DOHH2 (cell line): ENCODE results near the gene COL27A1.

Source experiments
- H3F3A ChIP-seq: fragments of 200-600 bp; sonication (generic), shearing (Covaris generic); 2 replicates; pipeline ENCODE4 v1.6.0; 2016; ENCODE audit warnings: antibody characterized with exemption, mild to moderate bottlenecking; ENCODE audit not compliant: control insufficient read depth, insufficient read depth
- H3K27ac ChIP-seq: fragments of 200-600 bp; sonication (generic); 2 replicates; pipeline ENCODE4 v1.5.1; 2014; ENCODE audit warnings: low read depth, mild to moderate bottlenecking, low read length, moderate library complexity
- H3K27me3 ChIP-seq: fragments of 200-600 bp; sonication (generic); 2 replicates; pipeline ENCODE4 v1.6.1; 2014; ENCODE audit warnings: mild to moderate bottlenecking, low read length, mixed read lengths; ENCODE audit not compliant: control insufficient read depth
- H3K36me3 ChIP-seq: fragments of 200-600 bp; sonication (generic); 2 replicates; pipeline ENCODE4 v1.6.1; 2014; ENCODE audit warnings: mild to moderate bottlenecking, low read length, moderate library complexity, mixed read lengths; ENCODE audit not compliant: control insufficient read depth
- H3K4me1 ChIP-seq: fragments of 200-600 bp; sonication (generic); 2 replicates; pipeline ENCODE4 v1.6.1; 2014; ENCODE audit warnings: mild to moderate bottlenecking, low read length, mixed read lengths; ENCODE audit not compliant: control insufficient read depth
- H3K4me2 ChIP-seq: fragments of 200-600 bp; sonication (generic); 2 replicates; pipeline ENCODE4 v1.6.0; 2014; ENCODE audit warnings: mild to moderate bottlenecking, low read length, moderate library complexity
- H3K4me3 ChIP-seq: fragments of 200-600 bp; sonication (generic); 2 replicates; pipeline ENCODE4 v1.5.1; 2014; ENCODE audit warnings: mild to moderate bottlenecking, low read length, mixed read lengths
- H3K79me2 ChIP-seq: fragments of 200-600 bp; sonication (generic); 2 replicates; pipeline ENCODE4 v1.6.1; 2014; ENCODE audit warnings: mild to moderate bottlenecking, low read length, mixed read lengths; ENCODE audit not compliant: control insufficient read depth
- H3K9me2 ChIP-seq: fragments of 200-600 bp; sonication (generic); replicated peaks from 2 replicates; pipeline ENCODE4 v1.6.1; 2014; ENCODE audit warnings: mild to moderate bottlenecking, low read length, mixed read lengths; ENCODE audit not compliant: control insufficient read depth
- H3K9me3 ChIP-seq: fragments of 200-600 bp; sonication (generic); 2 replicates; pipeline ENCODE4 v1.6.1; 2014; ENCODE audit warnings: antibody characterized with exemption, low read length, mixed read lengths; ENCODE audit not compliant: control insufficient read depth, insufficient read depth
- H4K20me1 ChIP-seq: fragments of 200-600 bp; sonication (generic); 2 replicates; pipeline ENCODE4 v1.6.0; 2014; ENCODE audit warnings: low read depth, mild to moderate bottlenecking, antibody characterized with exemption, low read length, moderate library complexity; ENCODE audit not compliant: control insufficient read depth, insufficient read depth
- CTCF ChIP-seq: fragments of 200-600 bp; sonication (generic); IDR thresholded peaks from one replicate; pipeline ENCODE4 v1.5.1; 2014; ENCODE audit warnings: antibody characterized with exemption, mild to moderate bottlenecking, low read depth, low read length; ENCODE audit not compliant: poor library complexity, severe bottlenecking
- EZH2phosphoT487 ChIP-seq: fragments of 200-600 bp; sonication (generic); IDR thresholded peaks from 2 replicates; pipeline ENCODE4 v1.6.1; 2017; ENCODE audit warnings: borderline replicate concordance, mild to moderate bottlenecking, antibody characterized with exemption, low read length, moderate library complexity, mixed read lengths

COL27A1 gene

GRCh38 chr9:114286146-114286679 is 130.9 kb downstream of the COL27A1 start:
- H3K27ac ChIP-seq: no peak overlapping the region
- no peak overlapping the region for H3K4me2 ChIP-seq
- no peaks in the 10 kb centered on the region for H3K9me2 ChIP-seq

DNA sequence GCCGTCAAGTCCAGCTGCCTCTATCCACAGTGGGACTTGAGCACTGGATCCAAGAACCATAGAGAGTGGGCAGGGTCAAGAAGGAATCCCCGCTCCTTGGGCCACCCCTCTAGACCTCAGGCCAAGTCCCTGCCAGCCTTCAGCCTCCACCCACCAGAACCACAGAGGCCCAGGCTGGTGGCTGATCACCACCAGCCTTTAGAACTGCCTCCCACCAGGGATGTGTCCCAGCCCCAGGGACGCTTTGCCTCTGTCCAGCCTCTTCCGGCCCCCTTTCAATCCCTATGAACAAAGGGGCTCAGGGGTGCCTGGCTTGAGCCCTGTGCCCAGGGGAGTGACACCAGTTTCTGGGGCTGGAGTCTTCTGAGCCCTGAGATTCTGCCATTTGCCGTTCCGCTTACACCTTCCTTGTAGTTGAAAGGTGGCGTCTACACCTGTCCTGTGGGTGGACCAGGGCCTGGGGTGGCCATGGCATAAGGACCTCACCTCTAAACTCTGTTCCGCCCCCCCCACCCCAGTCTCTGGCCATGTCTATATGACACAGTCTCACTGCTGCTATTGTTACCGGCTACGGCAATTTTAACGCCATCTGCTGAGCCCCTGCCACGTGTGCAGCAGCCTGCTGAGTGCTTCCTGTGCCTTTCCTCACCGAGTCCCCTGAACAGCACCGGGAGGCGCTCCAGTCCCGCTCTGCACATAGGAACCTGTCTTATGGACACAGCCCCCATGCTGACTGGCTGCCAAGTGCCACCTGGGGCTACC is 131.8 kb downstream of the COL27A1 start:
- TF ChIP-seq EZH2phosphoT487 (no peak), CTCF (no peak)
- Histone ChIP-seq H3K27ac (no peak overlapping the region), H3K9me2 (no peaks in the 10 kb centered on the region), H3K4me3 (no peak overlapping the region), H3F3A (no peaks in the 10 kb centered on the region), H3K4me1 (no peaks in the 10 kb centered on the region), H4K20me1 (no peaks in the 10 kb centered on the region), H3K79me2 (no peaks in the 10 kb centered on the region), H3K4me2 (no peak overlapping the region), H3K27me3 (no peaks in the 10 kb centered on the region), H3K9me3 (no peaks in the 10 kb centered on the region), H3K36me3 (peaks cover 2% of the 10 kb centered on the region)

More at GRCh38 chr9:114286146-114286679, 130.9 kb downstream of the COL27A1 start:
- TF ChIP-seq EZH2phosphoT487 (no peak), CTCF (no peak)
- no peaks in the 10 kb centered on the region for H4K20me1 ChIP-seq
- no peaks in the 10 kb centered on the region for H3K36me3 ChIP-seq
- H3K4me3 ChIP-seq: no peak overlapping the region
- H3F3A ChIP-seq: no peaks in the 10 kb centered on the region
- no peaks in the 10 kb centered on the region for H3K9me3 ChIP-seq
- no peaks in the 10 kb centered on the region for H3K79me2 ChIP-seq
- no peaks in the 10 kb centered on the region for H3K27me3 ChIP-seq
- no peaks in the 10 kb centered on the region for H3K4me1 ChIP-seq

- no peaks in the 10 kb centered on the region for H3K79me2 ChIP-seq
- TF ChIP-seq EZH2phosphoT487: no peak
- no peak for TF ChIP-seq CTCF
- H3F3A ChIP-seq: no peaks in the 10 kb centered on the region
- H3K36me3 ChIP-seq: peaks cover 8% of the 10 kb centered on the region
- no peaks in the 10 kb centered on the region for H3K9me2 ChIP-seq
- no peaks in the 10 kb centered on the region for H3K9me3 ChIP-seq
- H3K27ac ChIP-seq: no peak overlapping the region
- no peak overlapping the region for H3K4me2 ChIP-seq
- H3K4me1 ChIP-seq: no peaks in the 10 kb centered on the region
- no peaks in the 10 kb centered on the region for H4K20me1 ChIP-seq
- H3K27me3 ChIP-seq: no peaks in the 10 kb centered on the region
- no peak overlapping the region for H3K4me3 ChIP-seq
Observed at GRCh38 chr9:114287763-114288192, 132.4 kb downstream of the COL27A1 start.
